C1 segment of cervical spinal cord (tissue), 14 donors: ENCODE data around the gene DPP10.

Experiments
- DNase-seq, 14 donors: peaks; one replicate each; lab custom pipeline; 2025; lab: John Stamatoyannopoulos, UW

DPP10 gene

DNA sequence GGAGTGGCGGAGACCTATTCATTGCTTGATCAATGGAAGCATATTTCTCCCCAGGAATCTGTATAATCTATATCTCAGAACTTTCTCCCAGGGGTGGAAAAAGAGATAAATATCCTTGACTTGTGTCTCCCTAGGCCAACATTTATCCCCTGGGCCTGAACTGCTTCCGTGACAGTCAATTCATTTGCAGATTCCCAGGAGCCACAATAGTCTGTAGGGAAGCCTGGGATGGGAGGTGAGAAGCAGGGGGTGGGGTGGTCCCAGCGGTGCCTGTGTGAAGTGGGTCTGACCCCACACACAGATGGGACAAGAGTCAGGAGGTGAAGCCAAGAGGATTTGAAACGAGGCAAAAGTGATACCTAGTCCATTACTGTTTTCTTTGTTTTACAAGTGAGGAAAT, 166.8 kb downstream of the DPP10 start:
- no peak for DNase-seq

DNA sequence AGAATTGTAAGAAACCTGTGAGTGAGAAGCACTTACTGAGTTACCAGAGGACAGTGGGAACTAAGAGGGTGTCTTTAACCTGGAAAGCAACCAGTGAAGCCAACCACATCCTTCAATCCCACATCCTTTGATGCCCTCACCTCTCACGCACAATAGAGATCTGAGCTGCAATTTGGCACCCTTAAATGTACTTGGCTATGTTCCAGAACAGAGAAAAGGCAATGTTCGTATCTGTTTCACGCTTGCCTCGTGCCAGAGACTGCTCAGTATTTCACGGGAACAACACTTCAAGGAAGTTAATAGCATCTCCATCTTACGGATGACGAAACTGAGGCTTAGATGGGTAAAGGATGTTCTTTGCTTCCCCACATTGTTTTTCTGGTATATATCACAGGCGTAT, 167.4 kb downstream of the DPP10 start:
- no peak for DNase-seq

DNA sequence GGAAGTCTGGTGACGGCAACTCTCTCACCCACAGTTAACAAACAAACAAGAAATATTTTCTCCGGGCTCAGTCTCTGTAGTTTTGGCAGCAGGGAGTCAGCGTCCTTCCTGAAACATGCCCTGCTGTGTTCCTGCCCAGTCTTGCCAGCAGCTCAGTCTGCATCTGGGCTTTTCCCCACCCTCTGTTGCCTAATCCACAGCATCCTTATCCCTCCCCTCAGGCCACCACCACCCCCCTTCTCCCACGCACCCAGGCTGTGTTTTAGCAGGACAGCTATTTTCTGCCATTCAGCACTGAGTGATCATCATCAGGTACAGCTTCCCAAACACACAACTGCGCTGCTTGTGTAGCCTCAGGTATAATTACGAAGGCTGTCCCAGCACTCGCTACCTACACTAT, 168.2 kb downstream of the DPP10 start:
- peak in 5 of 14 donors; percentile 2 to 53 (median 4) for DNase-seq

DNA sequence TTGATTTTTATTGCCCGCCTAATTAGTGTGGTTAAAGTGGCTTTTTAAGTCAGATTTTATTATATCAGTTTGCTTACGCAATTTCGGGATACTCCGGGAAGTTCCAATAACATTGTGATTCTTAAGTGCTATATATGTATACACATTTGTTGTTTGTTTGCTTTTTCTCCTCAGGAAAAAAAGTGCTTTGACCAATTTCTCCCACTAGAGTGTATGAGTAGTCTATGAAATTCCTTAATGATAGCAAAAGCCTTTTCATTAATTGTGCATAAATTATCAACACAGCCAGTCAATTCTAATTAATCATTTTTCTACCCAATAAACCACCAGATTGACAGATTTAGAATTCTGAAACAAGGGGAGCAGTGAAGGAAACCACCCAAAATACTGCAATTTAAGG, 172.2 kb downstream of the DPP10 start:
- DNase-seq = no peak

DNA sequence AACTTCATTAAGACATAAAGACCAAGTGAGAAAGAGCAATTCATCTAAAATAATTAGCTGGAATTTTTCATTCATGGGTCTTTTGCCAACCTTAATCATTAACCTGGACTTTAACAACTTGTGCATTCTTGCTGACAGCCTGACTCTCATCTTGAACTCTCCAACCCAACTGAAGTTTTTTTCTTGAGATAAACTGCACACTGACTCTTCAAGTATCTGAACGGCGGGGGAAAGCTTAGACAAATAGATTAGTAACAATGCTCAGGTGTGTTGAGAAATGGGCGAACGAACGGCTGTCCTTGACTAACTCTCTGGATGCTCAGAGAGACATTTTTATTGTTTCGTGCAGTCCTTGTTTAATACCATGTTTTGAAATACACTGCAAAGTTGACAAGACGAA, 186.0 kb downstream of the DPP10 start:
- DNase-seq = no peak

DNA sequence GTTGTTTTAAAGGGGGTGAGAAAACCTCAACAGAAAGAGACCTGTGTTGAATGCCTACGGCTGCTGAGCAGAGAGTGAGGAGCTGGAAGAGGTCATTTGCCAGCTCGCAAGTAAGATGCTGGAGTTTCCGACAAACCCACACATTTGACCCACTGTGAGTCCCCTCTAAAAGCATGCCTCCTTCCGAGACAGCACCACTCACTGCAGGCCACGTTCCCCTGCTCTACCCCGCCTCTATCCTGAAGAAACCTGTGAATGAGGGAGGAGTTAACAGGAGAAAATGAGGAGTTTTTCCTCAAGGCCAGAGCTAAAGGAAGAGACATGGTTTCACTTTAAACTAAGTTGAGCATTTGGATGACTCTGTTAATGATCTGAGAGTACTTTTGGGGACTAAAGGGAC, 188.7 kb downstream of the DPP10 start:
- DNase-seq = no peak

DNA sequence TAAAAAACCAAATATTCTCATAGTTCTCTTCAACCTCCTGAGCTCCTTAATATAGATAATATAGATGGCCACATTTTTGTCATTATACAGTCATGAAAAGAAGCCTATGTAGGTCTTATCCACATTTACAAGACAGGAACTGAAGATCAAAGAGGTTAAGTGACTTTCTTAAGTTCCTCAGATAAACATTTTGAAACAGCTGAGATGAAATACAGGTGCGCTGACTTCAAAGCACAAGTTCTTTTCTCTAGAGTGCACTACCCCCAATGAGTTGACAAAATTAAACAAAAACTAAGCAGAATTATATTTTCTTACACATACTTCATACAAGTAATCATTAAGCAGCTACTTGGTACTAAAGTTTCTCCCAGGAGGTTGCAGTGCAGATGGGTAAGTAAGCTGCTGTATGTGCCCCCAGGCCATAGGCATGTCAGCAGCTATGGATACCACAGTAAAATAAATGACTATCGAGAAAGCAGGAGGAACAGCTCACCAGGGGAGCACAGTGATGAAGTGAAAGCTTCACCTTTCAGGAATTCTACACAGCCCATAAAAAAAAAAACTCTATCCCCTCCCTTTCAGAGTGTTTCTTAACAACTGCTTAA, 199.8 kb downstream of the DPP10 start:
- no peak for DNase-seq

DNA sequence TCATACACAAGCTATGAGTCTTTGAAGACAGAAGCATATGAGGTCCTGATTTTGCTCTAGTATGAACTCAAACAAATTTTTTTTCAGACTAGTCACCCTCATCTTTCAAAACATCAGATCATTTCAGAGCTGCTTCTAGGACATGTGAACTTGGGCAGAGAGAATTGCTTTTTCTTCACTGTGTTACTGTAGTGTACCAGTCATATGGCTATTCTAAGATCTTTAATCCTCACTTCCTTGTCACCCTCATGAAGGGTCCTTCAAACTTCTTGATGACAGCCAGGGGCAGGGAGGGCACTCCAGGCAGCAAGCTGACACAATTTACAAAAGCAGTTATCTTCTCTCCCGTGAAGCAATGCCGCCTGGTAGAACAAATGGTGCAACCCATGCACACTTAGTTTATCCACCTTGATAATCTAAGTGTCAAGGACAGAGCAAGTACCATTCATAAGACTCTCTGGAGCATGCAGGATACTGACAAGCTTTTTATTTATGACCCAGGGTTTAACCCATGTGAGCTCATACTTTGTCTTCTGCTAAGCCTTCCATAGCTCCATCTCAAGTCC, 200.6 kb downstream of the DPP10 start:
- DNase-seq = no peak

DNA sequence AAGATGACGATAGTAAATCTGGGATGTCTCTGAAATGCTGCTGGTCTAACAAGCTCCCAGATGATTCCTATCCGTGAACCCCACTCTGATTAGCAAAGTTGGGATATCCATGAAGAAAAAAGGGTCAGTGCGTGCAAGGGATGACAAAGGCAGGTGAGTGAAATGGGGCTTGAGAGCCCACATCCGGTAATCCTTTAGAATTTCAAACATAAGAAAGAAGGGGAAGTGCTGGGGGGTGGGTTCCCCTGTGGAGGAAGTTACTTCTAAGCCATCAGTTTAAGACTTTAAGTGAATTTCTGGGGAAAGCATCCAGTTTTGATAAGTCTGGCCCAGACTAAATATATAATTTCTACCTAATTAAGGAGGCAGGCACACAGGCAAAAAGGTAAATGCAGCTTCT, 209.5 kb downstream of the DPP10 start:
- no peak for DNase-seq

DNA sequence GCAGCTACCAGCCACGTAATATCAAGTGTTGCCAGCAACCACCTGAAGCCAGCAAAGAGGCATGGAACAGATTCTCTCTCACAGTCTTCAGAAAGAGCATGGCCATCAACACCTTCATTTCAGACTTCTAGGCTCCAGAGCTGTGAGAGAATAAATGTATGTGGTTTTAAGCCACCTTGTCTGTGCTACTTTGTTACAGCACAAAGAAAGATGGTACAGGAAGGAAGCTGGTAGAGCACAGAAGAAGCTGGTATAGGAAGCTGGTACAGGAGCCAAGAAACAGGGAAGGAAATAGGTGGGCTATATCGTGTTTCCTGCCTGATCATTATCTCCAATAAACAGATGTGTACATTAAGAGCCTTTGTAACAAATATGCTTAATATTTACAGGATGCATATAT, 217.4 kb downstream of the DPP10 start:
- DNase-seq = no peak

DNA sequence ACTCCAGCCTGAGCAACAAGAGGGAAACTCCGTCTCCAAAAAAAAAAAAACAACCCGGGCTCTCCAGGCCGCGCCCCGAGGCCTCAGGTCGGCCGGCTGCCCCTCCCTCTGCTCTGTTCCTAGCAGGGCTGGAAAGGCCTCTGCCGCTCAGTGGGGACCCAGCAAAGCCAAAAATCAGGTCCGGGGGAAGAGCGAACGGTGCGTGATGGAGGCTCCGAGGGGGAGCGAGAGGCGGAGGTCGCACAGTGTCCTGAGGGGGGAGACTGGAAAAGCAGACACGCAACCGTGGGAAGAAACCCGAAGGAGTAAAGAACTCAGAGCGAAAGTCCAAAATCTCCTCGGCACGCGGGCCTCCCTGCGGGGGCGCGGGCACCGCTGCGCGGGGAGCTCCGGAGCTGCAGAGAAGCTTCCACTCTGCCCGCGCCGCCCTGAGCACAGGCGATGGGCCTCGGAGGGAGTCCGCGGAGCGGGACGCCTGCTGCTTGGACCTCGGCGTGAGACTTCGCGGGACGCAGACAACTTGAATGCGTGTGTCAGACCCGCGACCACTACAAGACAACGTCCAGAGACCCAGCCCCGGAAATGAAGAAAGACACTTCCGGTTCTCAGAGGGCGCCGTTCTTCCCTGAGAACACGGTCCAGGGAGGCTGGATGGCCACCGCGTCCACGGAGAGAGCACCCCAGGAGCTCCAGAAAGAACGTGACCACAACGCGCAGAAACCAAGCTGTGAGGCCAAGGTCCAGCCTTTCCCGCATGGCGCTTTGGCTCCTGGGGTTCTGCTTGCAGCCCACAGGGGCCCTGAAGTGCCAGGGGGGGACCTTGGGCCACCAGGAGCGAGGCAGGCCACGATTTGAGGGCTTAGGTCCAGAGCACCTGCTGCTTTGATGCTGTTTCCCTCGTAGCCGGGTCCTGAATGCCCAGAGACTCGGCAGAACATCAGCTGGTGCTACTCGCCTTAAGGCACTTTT, 219.8 kb downstream of the DPP10 start:
- DNase-seq = peak in 9 of 14 donors; percentile 9 to 38 (median 23)

DNA sequence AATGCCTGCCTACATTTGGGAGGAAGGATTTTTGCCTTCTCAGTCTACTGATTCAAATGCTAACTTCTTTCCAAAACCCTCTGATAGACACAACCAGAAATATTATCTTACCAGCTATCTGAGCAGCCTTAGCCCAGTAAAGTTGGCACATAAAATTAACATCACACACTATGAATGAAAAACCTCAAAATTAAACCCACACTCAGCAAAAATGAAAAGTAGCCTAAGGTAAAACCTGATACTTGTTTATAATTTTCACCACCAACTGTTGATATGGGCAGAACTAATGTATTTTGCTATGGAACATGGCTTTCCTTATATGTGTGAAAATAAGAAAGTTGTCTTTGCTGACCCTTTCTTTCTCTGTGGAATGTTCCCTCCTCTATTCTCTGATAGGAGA, 226.0 kb downstream of the DPP10 start:
- no peak for DNase-seq

DNA sequence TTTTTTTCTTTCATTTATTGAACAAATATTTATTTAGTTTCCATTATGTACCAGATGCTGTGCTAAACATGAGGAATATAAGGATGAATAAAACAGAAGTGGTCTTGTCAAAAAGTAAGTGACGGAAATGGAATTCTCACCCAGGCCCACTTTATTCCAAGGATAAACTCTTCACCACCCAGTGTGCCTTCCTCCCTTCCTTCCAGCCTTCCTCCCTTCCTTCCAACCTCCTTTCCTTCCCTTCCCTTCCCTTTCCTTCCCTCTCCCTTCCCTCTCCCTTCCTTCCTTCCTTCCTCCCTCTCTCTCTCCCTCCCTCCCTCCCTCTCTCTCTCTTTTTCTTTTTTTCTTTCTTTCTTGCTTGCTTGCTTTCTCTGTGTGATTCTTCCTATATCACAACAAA, 240.8 kb downstream of the DPP10 start:
- DNase-seq = no peak

DNA sequence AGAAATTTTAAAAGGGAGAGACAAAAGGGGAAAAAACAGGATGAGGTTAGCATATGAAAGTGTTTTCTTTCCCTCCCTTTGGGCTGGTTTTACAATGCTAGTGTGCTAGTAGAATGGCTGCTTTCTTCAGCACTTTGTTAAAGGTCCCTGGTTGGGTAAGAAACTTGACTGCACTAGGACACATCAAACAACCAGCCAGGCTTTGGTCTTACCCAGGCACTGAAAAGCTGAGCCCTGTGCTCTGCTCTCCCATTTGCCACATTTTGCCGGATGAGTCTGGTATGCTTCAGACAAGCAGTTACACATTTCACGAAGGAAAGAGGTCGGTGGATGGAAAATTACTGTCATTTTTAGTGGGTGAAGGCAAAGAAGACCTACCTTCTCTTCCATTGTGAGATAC, 242.0 kb downstream of the DPP10 start:
- DNase-seq = no peak

DNA sequence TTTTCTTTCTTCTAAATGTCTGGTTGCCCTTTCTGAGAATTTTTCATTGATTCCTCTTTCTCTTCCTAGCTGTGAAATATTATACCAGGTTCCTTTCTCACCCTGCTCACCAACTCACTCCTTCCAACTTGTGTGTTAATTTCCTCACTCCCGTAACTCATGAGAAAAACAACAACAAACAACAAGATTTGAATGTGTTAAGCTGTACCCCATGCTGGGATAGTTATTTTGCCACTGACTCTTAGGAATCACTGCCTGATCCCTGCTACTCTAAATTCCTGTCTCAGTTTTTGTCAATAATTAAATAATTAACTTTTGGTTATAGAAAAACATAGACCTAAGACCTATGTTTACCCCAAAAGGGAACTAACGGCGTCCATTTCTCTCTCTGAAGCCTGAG, 242.7 kb downstream of the DPP10 start:
- DNase-seq = no peak

DNA sequence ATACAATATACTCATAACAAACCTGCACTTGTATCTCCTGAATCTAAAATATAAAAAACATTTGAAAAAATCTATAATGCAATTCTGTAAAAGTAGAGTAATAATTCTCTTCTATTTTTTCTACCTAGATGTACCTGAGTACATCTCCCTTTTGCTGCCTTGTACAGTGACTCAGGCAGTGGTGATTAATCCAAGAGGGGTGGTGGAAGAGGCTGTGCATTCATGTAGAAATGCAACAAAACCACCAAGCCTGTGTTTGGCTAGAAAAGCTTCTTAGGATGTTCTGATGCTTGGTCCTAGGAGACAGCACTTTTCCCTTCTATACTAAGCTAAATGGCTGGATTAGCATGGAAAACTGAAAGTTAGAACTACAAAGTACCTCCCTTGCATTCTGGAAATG, 245.8 kb downstream of the DPP10 start:
- no peak for DNase-seq

DNA sequence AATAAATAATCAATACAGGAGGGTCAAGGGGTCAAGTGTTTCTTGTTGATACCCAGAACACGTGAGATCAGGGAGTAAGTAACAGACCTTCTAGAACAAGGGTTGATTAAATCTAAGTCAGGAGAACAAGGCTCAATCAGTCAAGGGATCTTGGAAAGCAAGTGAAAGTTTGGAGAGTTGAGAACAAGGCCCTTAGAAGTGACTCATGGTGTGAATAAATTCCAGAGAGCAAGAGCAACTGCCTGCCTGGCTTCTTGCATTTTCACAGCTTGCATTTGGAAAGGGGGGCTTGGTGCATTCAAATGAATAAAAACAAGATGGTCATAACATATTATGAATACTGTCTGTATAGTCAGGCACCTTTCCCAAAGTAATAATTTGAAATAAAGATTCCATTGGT, 256.1 kb downstream of the DPP10 start:
- no peak for DNase-seq

DNA sequence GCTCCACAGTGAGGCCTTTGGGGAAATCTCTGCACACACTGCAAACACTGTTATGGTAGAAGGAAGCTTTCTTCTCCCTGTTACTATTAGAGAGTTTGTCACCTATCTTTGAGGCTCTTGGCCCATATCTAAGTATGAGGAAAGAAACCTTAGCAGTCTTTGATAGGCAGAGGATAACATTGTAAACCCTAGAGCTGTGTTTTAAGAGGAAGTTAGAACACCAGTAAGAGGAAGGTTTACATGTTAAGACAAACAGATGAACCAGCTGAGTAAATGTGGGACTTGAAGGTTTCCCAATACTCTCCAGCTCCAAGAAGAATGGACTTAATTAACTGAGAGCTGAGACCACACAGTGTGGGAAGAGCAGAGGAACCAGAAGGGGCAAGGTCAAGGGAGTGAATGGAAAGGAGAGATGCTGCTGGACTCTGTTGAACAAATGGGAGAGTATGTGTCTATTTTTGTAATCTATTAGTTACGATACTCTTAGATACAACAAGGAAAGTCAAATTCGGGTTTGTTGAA, 257.0 kb downstream of the DPP10 start:
- no peak for DNase-seq

DNA sequence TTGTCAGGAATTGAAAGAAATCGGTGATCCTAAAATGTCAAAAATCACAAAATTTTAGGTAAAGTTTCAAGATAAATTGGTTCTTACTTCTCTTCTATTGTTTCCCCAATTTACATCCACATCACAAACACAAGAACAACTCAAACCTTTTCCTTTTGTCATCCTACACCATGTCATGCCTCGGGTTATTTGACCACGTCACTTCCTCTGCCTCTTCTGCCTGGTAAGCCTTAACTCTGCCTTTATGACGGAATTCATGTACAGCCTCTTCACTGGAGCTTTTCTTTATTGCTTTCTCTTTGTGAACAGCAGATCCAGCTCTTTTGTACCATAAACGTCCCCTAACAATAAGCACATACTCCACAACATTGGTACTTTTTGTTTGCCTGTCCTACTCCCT, 258.0 kb downstream of the DPP10 start:
- no peak for DNase-seq

DNA sequence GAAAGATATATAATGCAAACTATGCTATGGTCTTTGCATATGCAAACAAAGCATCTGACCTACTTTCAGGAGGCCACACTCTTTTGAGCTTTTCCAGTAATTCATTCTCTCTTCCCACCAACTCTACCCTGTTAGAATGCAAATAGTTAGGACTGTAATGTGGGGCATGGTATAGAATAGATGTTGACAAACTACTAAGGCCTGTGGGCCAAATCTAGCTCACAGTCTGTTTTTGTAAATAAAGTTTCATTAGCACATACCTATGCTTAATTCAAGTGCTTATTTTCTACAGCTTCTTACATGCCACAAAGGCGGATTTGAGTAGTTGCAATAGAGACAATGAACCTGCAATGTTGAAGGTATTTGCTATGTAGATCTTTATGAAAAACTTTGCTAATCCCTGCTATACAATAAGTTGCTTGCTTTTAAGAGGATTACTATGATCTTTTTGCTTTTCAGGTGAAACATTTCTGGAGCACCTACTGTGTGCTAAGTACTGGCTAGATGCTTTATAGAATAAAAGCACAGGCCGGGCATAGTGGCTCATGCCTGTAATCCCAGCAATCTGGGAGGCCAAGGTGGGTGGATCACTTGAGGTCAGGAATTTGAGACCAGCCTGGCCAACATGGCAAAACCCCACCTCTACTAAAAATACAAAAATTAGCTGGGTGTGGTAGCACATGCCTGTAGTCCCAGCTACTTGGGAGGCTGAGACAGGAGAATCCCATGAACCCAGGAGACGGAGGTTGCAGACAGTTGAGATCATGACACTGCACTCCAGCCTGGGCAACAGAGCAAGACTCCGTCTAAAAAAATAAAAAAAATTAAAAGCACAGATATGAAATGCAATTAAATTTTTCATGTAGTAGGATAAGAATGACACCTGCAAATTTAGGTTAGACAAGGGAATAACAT, 267.8 kb downstream of the DPP10 start:
- DNase-seq = no peak

DNA sequence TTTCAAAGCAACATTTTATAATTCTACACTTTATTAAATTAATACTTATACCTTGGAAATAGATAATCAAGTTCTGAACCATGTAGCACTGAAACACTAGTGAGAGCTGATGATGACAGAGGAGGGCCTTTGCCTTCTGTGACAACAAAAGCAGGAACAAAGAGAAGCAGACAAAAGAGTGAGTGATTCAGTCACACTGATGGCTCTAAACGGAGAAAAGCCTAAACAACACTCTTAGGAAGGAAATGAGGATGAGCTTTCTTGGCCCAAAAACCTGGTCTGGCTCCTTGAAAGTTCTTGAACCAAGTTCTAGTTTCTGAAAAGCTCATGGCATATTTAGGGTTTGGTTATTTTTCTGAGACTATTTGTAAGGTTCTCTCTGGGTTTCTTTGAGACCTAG, 271.9 kb downstream of the DPP10 start:
- DNase-seq = no peak

DNA sequence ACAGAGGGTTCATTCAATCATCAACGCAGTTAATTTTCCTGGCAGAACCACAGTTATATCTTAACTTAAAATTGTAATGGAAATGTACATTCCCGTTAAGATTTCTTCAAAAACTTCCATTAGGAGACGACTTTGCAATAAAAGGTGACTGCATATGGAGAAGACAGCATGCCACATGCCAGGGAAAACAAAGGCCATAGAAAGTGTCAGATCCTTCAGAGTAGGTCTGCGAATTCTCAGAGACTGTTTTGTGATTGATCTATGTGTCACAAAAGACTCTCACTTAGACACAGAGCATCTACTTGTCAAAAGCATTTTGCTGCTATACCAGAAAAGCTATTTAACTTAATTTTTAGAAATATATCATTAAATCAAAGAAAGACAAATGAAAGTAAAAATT, 274.6 kb downstream of the DPP10 start:
- no peak for DNase-seq
